Lower lobe of right lung (tissue), 2 donors: Measurements from ENCODE around the gene STK35. TPM values are rescaled to one million over a fixed set of nuclear protein-coding genes. Genes with fewer than 3 reads are reported as not detected.

Experiments used
- ATAC-seq, 2 donors: fragments of 200-7000 bp; cut with Tn5 transposase; one replicate each; pipeline ENCODE4 v1.9.1; 2020 to 2022; ENCODE audit warnings: mild to moderate bottlenecking in 2 of 2, moderate library complexity in 2 of 2
- DNase-seq: peaks from one replicate; pipeline ENCODE4 v3.0.0-alpha.2; 2020
- H3K27ac ChIP-seq: fragments of 200-600 bp; one replicate; pipeline ENCODE4 v1.8.0; 2022
- H3K27me3 ChIP-seq: fragments of 200-600 bp; one replicate; pipeline ENCODE4 v1.8.0; 2022; ENCODE audit warnings: low read depth
- H3K36me3 ChIP-seq: fragments of 200-600 bp; one replicate; pipeline ENCODE4 v1.8.0; 2022; ENCODE audit warnings: mild to moderate bottlenecking
- H3K4me1 ChIP-seq: fragments of 200-600 bp; one replicate; pipeline ENCODE4 v1.8.0; 2022
- H3K4me3 ChIP-seq: fragments of 200-600 bp; one replicate; pipeline ENCODE4 v1.8.0; 2022; ENCODE audit warnings: mild to moderate bottlenecking
- H3K9me3 ChIP-seq: fragments of 200-600 bp; one replicate; pipeline ENCODE4 v1.8.0; 2022
- CTCF ChIP-seq: fragments of 200-600 bp; IDR thresholded peaks from one replicate; pipeline ENCODE4 v1.8.0; 2022; ENCODE audit warnings: antibody characterized with exemption, mild to moderate bottlenecking
- intact Hi-C: fragments of 100-400 bp; cut with DNase I; formaldehyde crosslinking; loops from one replicate; pipeline ENCODE4 v1.11.0; 2022
- total RNA-seq: library from RNA; stranded (reverse); fragmentation: NEBNext Ultra II Directional; extraction: Animal tissue kit (Norgen Biotek cat#: 25700); gene quantifications from one replicate; pipeline ENCODE4 v1.2.1, GENCODE V29; 2021
- donor health status: DM: no; HTN: yes; CAD: no; lungs with severe emphysema.

The STK35 gene
- total RNA-seq, 1 donor from 2014 or later: 13.9 TPM

- H3K27me3 ChIP-seq: peaks cover 33% of the 10 kb centered on the region
These were observed 15.2 kb upstream of the STK35 start for GRCh38 chr20:2086177-2086979.

GRCh38 chr20:2086980-2087377 is 14.6 kb upstream of the STK35 start:
- Histone ChIP-seq H3K4me1 (no peaks in the 10 kb centered on the region), H3K36me3 (no peaks in the 10 kb centered on the region), H3K9me3 (no peaks in the 10 kb centered on the region), H3K4me3 (no peak overlapping the region), H3K27ac (no peak overlapping the region), H3K27me3 (peaks cover 32% of the 10 kb centered on the region)
- ATAC-seq (no peak), DNase-seq (no peak)
- TF ChIP-seq CTCF: no peak
- intact Hi-C loops: no loop called here

More at GRCh38 chr20:2086177-2086979, 15.2 kb upstream of the STK35 start:
- intact Hi-C loops: no loop called here
- TF ChIP-seq CTCF: peak; percentile 10
- Histone ChIP-seq H3K9me3 (no peaks in the 10 kb centered on the region), H3K27ac (no peak overlapping the region), H3K36me3 (no peaks in the 10 kb centered on the region), H3K4me1 (no peaks in the 10 kb centered on the region), H3K4me3 (no peak overlapping the region)
- DNase-seq: no peak
- peak in 1 of 2 donors; percentile 46 for ATAC-seq

- Histone ChIP-seq H3K27me3 (peaks cover 37% of the 10 kb centered on the region), H3K36me3 (no peaks in the 10 kb centered on the region), H3K9me3 (no peaks in the 10 kb centered on the region), H3K4me1 (no peaks in the 10 kb centered on the region), H3K27ac (no peak overlapping the region), H3K4me3 (no peak overlapping the region)
- intact Hi-C loops: no loop called here
- TF ChIP-seq CTCF: no peak
- DNase-seq (no peak), ATAC-seq (no peak)
These were observed 12.7 kb upstream of the STK35 start for GRCh38 chr20:2088891-2089290.

GRCh38 chr20:2089447-2089846 is 12.2 kb upstream of the STK35 start:
- no peaks in the 10 kb centered on the region for H3K36me3 ChIP-seq
- no peak for ATAC-seq
- no peak for DNase-seq

GRCh38 chr20:2093159-2093781 is 8.4 kb upstream of the STK35 start:
- ATAC-seq (no peak), DNase-seq (no peak)
- Histone ChIP-seq H3K27me3 (peaks cover 31% of the 10 kb centered on the region), H3K27ac (no peak overlapping the region), H3K4me1 (no peaks in the 10 kb centered on the region), H3K9me3 (no peaks in the 10 kb centered on the region), H3K4me3 (no peak overlapping the region), H3K36me3 (no peaks in the 10 kb centered on the region)
- intact Hi-C loops: no loop called here
- TF ChIP-seq CTCF: peak; percentile 45

More at GRCh38 chr20:2089447-2089846, 12.2 kb upstream of the STK35 start:
- intact Hi-C loops: no loop called here
- H3K4me3 ChIP-seq: no peak overlapping the region
- no peak overlapping the region for H3K27ac ChIP-seq
- H3K4me1 ChIP-seq: no peaks in the 10 kb centered on the region
- no peak for TF ChIP-seq CTCF
- H3K9me3 ChIP-seq: no peaks in the 10 kb centered on the region
- peaks cover 37% of the 10 kb centered on the region for H3K27me3 ChIP-seq
